Activated T-cell treated with anti-CD3 and anti-CD28 coated beads, Interleukin-2, amount 50 U/mL, for 72 hours (primary cell): ENCODE data around the gene CPT1A. TPM values are rescaled to one million over a fixed set of nuclear protein-coding genes. Genes with fewer than 3 reads are reported as not detected.

Experiments
- ATAC-seq, 2 donors: fragments of 150-1000 bp; cut with Tn5 transposase; replicated peaks in 1 of 2; 2 replicates each; pipeline ENCODE4 v1.10.0; 2021; ENCODE audit warnings: moderate library complexity in 2 of 2, mild to moderate bottlenecking in 1 of 2
- DNase-seq, 2 donors: peaks; one replicate each; pipeline ENCODE4 v3.0.0; 2021 to 2022; ENCODE audit warnings: mixed read lengths in 1 of 2
- H3K27ac Mint-ChIP-seq: one replicate; pipeline ENCODE4 v1.8.0; 2022; ENCODE audit warnings: mild to moderate bottlenecking, moderate library complexity, mixed read lengths
- H3K27me3 Mint-ChIP-seq: one replicate; pipeline ENCODE4 v1.8.0; 2022; ENCODE audit warnings: low read depth, mixed read lengths
- H3K36me3 Mint-ChIP-seq, 2 donors: one replicate each; pipeline ENCODE4 v1.8.0; 2022; ENCODE audit warnings: mixed read lengths in 2 of 2, mild to moderate bottlenecking in 1 of 2; ENCODE audit not compliant: insufficient read depth in 2 of 2
- H3K4me1 Mint-ChIP-seq: one replicate; pipeline ENCODE4 v1.8.0; 2022; ENCODE audit warnings: low read depth, mixed read lengths
- H3K4me3 Mint-ChIP-seq, 2 donors: one replicate each; pipeline ENCODE4 v1.8.0; 2022; ENCODE audit warnings: mild to moderate bottlenecking in 2 of 2, mixed read lengths in 2 of 2, moderate library complexity in 2 of 2
- H3K9me3 Mint-ChIP-seq, 2 donors: one replicate each; pipeline ENCODE4 v1.8.0; 2022; ENCODE audit warnings: mixed read lengths in 2 of 2
- total RNA-seq, 2 donors: library from RNA; stranded (reverse); gene quantifications; one replicate each; pipeline ENCODE4 v1.2.3, GENCODE V29; 2022

The CPT1A gene
- total RNA-seq, 2 donors from 2014 or later = 26.2 to 35.8 TPM

GRCh38 chr11:68835328-68835727 lies 6.4 kb downstream of the CPT1A start:
- peaks cover 36% of the 10 kb centered on the region for H3K4me1 Mint-ChIP-seq

GRCh38 chr11:68832476-68833181 lies 9.1 kb downstream of the CPT1A start:
- peaks cover 32% of the 10 kb centered on the region for H3K4me1 Mint-ChIP-seq
- H3K27me3 Mint-ChIP-seq = no peaks in the 10 kb centered on the region
- H3K4me3 Mint-ChIP-seq = no peak overlapping the region
- peaks cover 0 to 2% of the 10 kb centered on the region in 2 donors for H3K36me3 Mint-ChIP-seq
- H3K27ac Mint-ChIP-seq = no peak overlapping the region
- ATAC-seq (no peak), DNase-seq (no peak)
- no peaks in the 10 kb centered on the region for H3K9me3 Mint-ChIP-seq

More at GRCh38 chr11:68835328-68835727, 6.4 kb downstream of the CPT1A start:
- DNase-seq (no peak), ATAC-seq (no peak)
- Mint-ChIP-seq H3K27ac (no peak overlapping the region), H3K27me3 (no peaks in the 10 kb centered on the region), H3K4me3 (no peak overlapping the region), H3K36me3 (no peaks in the 10 kb centered on the region), H3K9me3 (no peaks in the 10 kb centered on the region)

GRCh38 chr11:68831124-68831523 lies 10.6 kb downstream of the CPT1A start:
- no peak for ATAC-seq
- no peak for DNase-seq
- Mint-ChIP-seq H3K4me3 (no peak overlapping the region), H3K9me3 (no peaks in the 10 kb centered on the region), H3K36me3 (peaks cover 0 to 2% of the 10 kb centered on the region in 2 donors), H3K4me1 (peaks cover 24% of the 10 kb centered on the region), H3K27ac (no peak overlapping the region), H3K27me3 (no peaks in the 10 kb centered on the region)

- H3K27me3 Mint-ChIP-seq = no peaks in the 10 kb centered on the region
- H3K36me3 Mint-ChIP-seq = peaks cover 0 to 2% of the 10 kb centered on the region in 2 donors
- DNase-seq (no peak), ATAC-seq (no peak)
- H3K27ac Mint-ChIP-seq = no peak overlapping the region
- peaks cover 37% of the 10 kb centered on the region for H3K4me1 Mint-ChIP-seq
- no peaks in the 10 kb centered on the region for H3K9me3 Mint-ChIP-seq
- no peak overlapping the region for H3K4me3 Mint-ChIP-seq
These were observed 12.1 kb downstream of the CPT1A start for GRCh38 chr11:68829581-68829980.

GRCh38 chr11:68828957-68829356 lies 12.8 kb downstream of the CPT1A start:
- Mint-ChIP-seq H3K4me3 (no peak overlapping the region), H3K27me3 (no peaks in the 10 kb centered on the region), H3K27ac (no peak overlapping the region)

GRCh38 chr11:68828155-68828931 lies 13.4 kb downstream of the CPT1A start:
- H3K9me3 Mint-ChIP-seq = no peaks in the 10 kb centered on the region
- no peak for ATAC-seq
- no peak overlapping the region for H3K27ac Mint-ChIP-seq
- H3K36me3 Mint-ChIP-seq = peaks cover 0 to 2% of the 10 kb centered on the region in 2 donors
- no peak overlapping the region for H3K4me3 Mint-ChIP-seq
- peaks cover 37% of the 10 kb centered on the region for H3K4me1 Mint-ChIP-seq
- H3K27me3 Mint-ChIP-seq = no peaks in the 10 kb centered on the region
- DNase-seq = no peak

More at GRCh38 chr11:68828957-68829356, 12.8 kb downstream of the CPT1A start:
- peaks cover 37% of the 10 kb centered on the region for H3K4me1 Mint-ChIP-seq
- no peak for DNase-seq
- H3K9me3 Mint-ChIP-seq = no peaks in the 10 kb centered on the region
- peaks cover 0 to 2% of the 10 kb centered on the region in 2 donors for H3K36me3 Mint-ChIP-seq
- no peak for ATAC-seq

- DNase-seq (no peak), ATAC-seq (no peak)
- no peak overlapping the region for H3K27ac Mint-ChIP-seq
- no peak overlapping the region for H3K4me3 Mint-ChIP-seq
- no peaks in the 10 kb centered on the region for H3K9me3 Mint-ChIP-seq
- H3K27me3 Mint-ChIP-seq = no peaks in the 10 kb centered on the region
- peaks cover 34% of the 10 kb centered on the region for H3K4me1 Mint-ChIP-seq
- H3K36me3 Mint-ChIP-seq = peaks cover 0 to 2% of the 10 kb centered on the region in 2 donors
These were observed 14.0 kb downstream of the CPT1A start for GRCh38 chr11:68827733-68828132.

- ATAC-seq = no peak
- H3K9me3 Mint-ChIP-seq = no peaks in the 10 kb centered on the region
- no peak overlapping the region for H3K4me3 Mint-ChIP-seq
- DNase-seq = no peak
- peaks cover 32% of the 10 kb centered on the region for H3K4me1 Mint-ChIP-seq
- H3K27ac Mint-ChIP-seq = no peak overlapping the region
- H3K27me3 Mint-ChIP-seq = no peaks in the 10 kb centered on the region
- H3K36me3 Mint-ChIP-seq = peaks cover 0 to 2% of the 10 kb centered on the region in 2 donors
These were observed 15.0 kb downstream of the CPT1A start for GRCh38 chr11:68826726-68827125.

GRCh38 chr11:68825571-68825970 lies 16.1 kb downstream of the CPT1A start:
- no peak overlapping the region for H3K4me3 Mint-ChIP-seq
- H3K27ac Mint-ChIP-seq = no peak overlapping the region
- no peaks in the 10 kb centered on the region for H3K27me3 Mint-ChIP-seq
- peak; percentile 32 to 52 for DNase-seq
- peak; percentile 80 to 84 for ATAC-seq
- H3K9me3 Mint-ChIP-seq = no peaks in the 10 kb centered on the region
- peaks cover 0 to 2% of the 10 kb centered on the region in 2 donors for H3K36me3 Mint-ChIP-seq
- H3K4me1 Mint-ChIP-seq = peaks cover 32% of the 10 kb centered on the region

- no peaks in the 10 kb centered on the region for H3K36me3 Mint-ChIP-seq
- no peak overlapping the region for H3K27ac Mint-ChIP-seq
- H3K4me1 Mint-ChIP-seq = peaks cover 25% of the 10 kb centered on the region
- H3K4me3 Mint-ChIP-seq = no peak overlapping the region
- no peaks in the 10 kb centered on the region for H3K27me3 Mint-ChIP-seq
- ATAC-seq = no peak
- no peaks in the 10 kb centered on the region for H3K9me3 Mint-ChIP-seq
- DNase-seq = no peak
These were observed 19.2 kb downstream of the CPT1A start for GRCh38 chr11:68822546-68822945.

GRCh38 chr11:68821670-68822069 lies 20.0 kb downstream of the CPT1A start:
- Mint-ChIP-seq H3K36me3 (no peaks in the 10 kb centered on the region), H3K27me3 (no peaks in the 10 kb centered on the region), H3K4me1 (peaks cover 33% of the 10 kb centered on the region), H3K4me3 (no peak overlapping the region), H3K27ac (no peak overlapping the region), H3K9me3 (no peaks in the 10 kb centered on the region)
- DNase-seq (no peak), ATAC-seq (no peak)

GRCh38 chr11:68819362-68819761 lies 22.4 kb downstream of the CPT1A start:
- ATAC-seq (no peak), DNase-seq (no peak)
- Mint-ChIP-seq H3K27me3 (no peaks in the 10 kb centered on the region), H3K36me3 (no peaks in the 10 kb centered on the region), H3K4me3 (no peak overlapping the region), H3K4me1 (peaks cover 21% of the 10 kb centered on the region), H3K9me3 (no peaks in the 10 kb centered on the region), H3K27ac (no peak overlapping the region)

GRCh38 chr11:68818181-68818580 lies 23.5 kb downstream of the CPT1A start:
- Mint-ChIP-seq H3K4me3 (no peak overlapping the region), H3K27ac (no peak overlapping the region), H3K4me1 (peaks cover 21% of the 10 kb centered on the region), H3K27me3 (no peaks in the 10 kb centered on the region), H3K9me3 (no peaks in the 10 kb centered on the region), H3K36me3 (no peaks in the 10 kb centered on the region)
- no peak for DNase-seq
- ATAC-seq = no peak
